ENCODE data around the gene ADAMTS3. TPM values are rescaled to one million over a fixed set of nuclear protein-coding genes. Genes with fewer than 3 reads are reported as not detected.

The ADAMTS3 gene
- total RNA-seq, 1 donor from 2014 or later: 0.10 TPM

GRCh38 chr4:72422416-72422815, 146.6 kb downstream of the ADAMTS3 start:
- Mint-ChIP-seq H3K4me3 (ENCODE audit: unreplicated experiment) (no peak overlapping the region), H3K4me1 (ENCODE audit: low read depth, unreplicated experiment) (peaks cover 6% of the 10 kb centered on the region), H3K27ac (ENCODE audit: unreplicated experiment) (no peak overlapping the region), H3K27me3 (ENCODE audit: unreplicated experiment) (no peaks in the 10 kb centered on the region), H3K36me3 (ENCODE audit: unreplicated experiment) (no peaks in the 10 kb centered on the region), H3K9me3 (ENCODE audit: unreplicated experiment) (peaks cover 1% of the 10 kb centered on the region)
- no peak for DNase-seq
- no peak for TF ChIP-seq CTCF (IDR thresholded peaks at IDR 0.05; ENCODE audit: partially characterized antibody, unreplicated experiment)

GRCh38 chr4:72418458-72418857, 150.6 kb downstream of the ADAMTS3 start:
- DNase-seq: no peak
- no peak for TF ChIP-seq CTCF (IDR thresholded peaks at IDR 0.05; ENCODE audit: partially characterized antibody, unreplicated experiment)
- no peak overlapping the region for H3K4me3 Mint-ChIP-seq (ENCODE audit: unreplicated experiment)
- peaks cover 9% of the 10 kb centered on the region for H3K4me1 Mint-ChIP-seq (ENCODE audit: low read depth, unreplicated experiment)
- H3K27me3 Mint-ChIP-seq (ENCODE audit: unreplicated experiment): no peaks in the 10 kb centered on the region
- no peaks in the 10 kb centered on the region for H3K36me3 Mint-ChIP-seq (ENCODE audit: unreplicated experiment)
- peaks cover 3% of the 10 kb centered on the region for H3K9me3 Mint-ChIP-seq (ENCODE audit: unreplicated experiment)
- H3K27ac Mint-ChIP-seq (ENCODE audit: unreplicated experiment): peak overlapping the region; percentile 52

GRCh38 chr4:72410158-72410557, 158.9 kb downstream of the ADAMTS3 start:
- TF ChIP-seq CTCF (IDR thresholded peaks at IDR 0.05; ENCODE audit: partially characterized antibody, unreplicated experiment): no peak
- Mint-ChIP-seq H3K27me3 (ENCODE audit: unreplicated experiment) (no peaks in the 10 kb centered on the region), H3K4me1 (ENCODE audit: low read depth, unreplicated experiment) (no peaks in the 10 kb centered on the region), H3K36me3 (ENCODE audit: unreplicated experiment) (no peaks in the 10 kb centered on the region), H3K4me3 (ENCODE audit: unreplicated experiment) (no peak overlapping the region), H3K27ac (ENCODE audit: unreplicated experiment) (no peak overlapping the region), H3K9me3 (ENCODE audit: unreplicated experiment) (no peaks in the 10 kb centered on the region)
- no peak for DNase-seq

- Mint-ChIP-seq H3K27ac (ENCODE audit: unreplicated experiment) (no peak overlapping the region), H3K9me3 (ENCODE audit: unreplicated experiment) (no peaks in the 10 kb centered on the region), H3K4me1 (ENCODE audit: low read depth, unreplicated experiment) (no peaks in the 10 kb centered on the region), H3K4me3 (ENCODE audit: unreplicated experiment) (no peak overlapping the region), H3K27me3 (ENCODE audit: unreplicated experiment) (no peaks in the 10 kb centered on the region), H3K36me3 (ENCODE audit: unreplicated experiment) (no peaks in the 10 kb centered on the region)
- no peak for TF ChIP-seq CTCF (IDR thresholded peaks at IDR 0.05; ENCODE audit: partially characterized antibody, unreplicated experiment)
- DNase-seq: no peak
These were observed 160.5 kb downstream of the ADAMTS3 start for GRCh38 chr4:72408568-72408967.

GRCh38 chr4:72405417-72405816, 163.6 kb downstream of the ADAMTS3 start:
- no peaks in the 10 kb centered on the region for H3K27me3 Mint-ChIP-seq (ENCODE audit: unreplicated experiment)
- no peak for TF ChIP-seq CTCF (IDR thresholded peaks at IDR 0.05; ENCODE audit: partially characterized antibody, unreplicated experiment)
- no peak overlapping the region for H3K27ac Mint-ChIP-seq (ENCODE audit: unreplicated experiment)
- H3K36me3 Mint-ChIP-seq (ENCODE audit: unreplicated experiment): no peaks in the 10 kb centered on the region
- no peak overlapping the region for H3K4me3 Mint-ChIP-seq (ENCODE audit: unreplicated experiment)
- no peaks in the 10 kb centered on the region for H3K9me3 Mint-ChIP-seq (ENCODE audit: unreplicated experiment)
- DNase-seq: no peak
- H3K4me1 Mint-ChIP-seq (ENCODE audit: low read depth, unreplicated experiment): no peaks in the 10 kb centered on the region
